ENCODE results near the gene ERH. TPM values are rescaled to one million over a fixed set of nuclear protein-coding genes. Genes with fewer than 3 reads are reported as not detected.

Gene ERH
- total RNA-seq (2022) (245 and 279 TPM in 2 replicates), Bru-seq, nascent RNA (percentile 96 among the genes with signal in this experiment), BruChase-seq, experiment 1, labeled RNA remaining after a 6-hour chase (percentile 92 among the genes with signal in this experiment), BruChase-seq, experiment 2, labeled RNA remaining after a 2-hour chase (percentile 90 among the genes with signal in this experiment)
- long read RNA-seq, transcript ERH-203 (4 exons, 1,124 nt) = major isoform, 49 of 68 reads
- long read RNA-seq, partial matches to known transcripts = 1 of 68 reads
- long read RNA-seq, other reads (novel, unspliced or antisense) = 17 of 68 reads

DNA sequence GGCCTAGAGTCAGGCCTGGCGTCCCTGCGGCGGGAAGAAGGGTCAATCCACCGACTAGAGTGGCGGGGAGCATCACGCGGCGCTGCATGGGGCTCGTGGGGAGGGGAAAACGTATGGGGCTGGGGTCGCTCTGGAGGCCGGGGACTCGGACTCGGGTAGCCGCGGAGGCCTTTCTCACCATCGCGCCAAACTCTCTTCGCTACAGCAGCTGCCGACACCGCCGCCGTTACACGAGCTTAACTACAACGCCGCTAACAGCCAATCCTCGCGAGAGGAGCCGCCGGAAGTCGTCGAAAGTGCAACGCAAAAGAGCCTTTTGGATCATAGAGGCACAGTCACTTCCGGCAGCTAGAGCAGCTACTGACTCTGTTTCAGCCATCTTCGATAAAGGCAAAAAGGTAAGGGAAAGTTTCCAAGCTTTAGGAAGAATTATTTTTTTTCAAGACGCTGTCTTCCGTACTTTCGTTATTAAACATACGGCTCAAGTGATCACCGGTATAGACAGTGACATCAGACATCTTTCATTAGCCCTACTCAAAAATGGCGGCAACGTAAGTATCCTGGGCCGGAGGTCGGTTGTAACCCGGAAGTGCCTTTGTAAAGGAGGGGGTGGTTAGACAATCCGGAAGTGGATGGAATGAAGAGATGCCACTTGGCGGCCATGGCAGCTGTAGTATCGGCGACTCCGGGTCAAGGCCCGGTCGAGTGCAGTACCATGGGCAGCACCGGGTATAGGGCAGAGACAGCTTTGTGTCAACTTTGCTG is at the start of gene ERH, which contains the start of gene SLC39A9:
ERH (minus strand) TSS at position 247 of the 765 bp plus-strand sequence; CDS start at position 181, 66 bp downstream.
SLC39A9 (plus strand) TSS at position 640 of the 765 bp plus-strand sequence. CDS start 678 bp downstream, outside the sequence.
- peak within 1 kb of the TSS; percentile 89 for H3K4me3 Mint-ChIP-seq (ENCODE audit: unreplicated experiment)
- peaks cover 26% of the 10 kb centered on the region for H3K4me1 Mint-ChIP-seq (ENCODE audit: insufficient read depth, unreplicated experiment)
- TF ChIP-seq CTCF (IDR thresholded peaks at IDR 0.05; ENCODE audit: unreplicated experiment) = no peak
- no peaks in the 10 kb centered on the region for H3K27me3 Mint-ChIP-seq (ENCODE audit: insufficient read depth, unreplicated experiment)
- intact Hi-C loops (cut with micrococcal nuclease) = loop anchor here (1.0 kb wide), 1 partner anchor 62 kb away; no protein-coding TSS in a partner anchor
- BruUV-seq (replicated peaks) = no TSS peak
- peak within 1 kb of the TSS; percentile 99 for H3K27ac Mint-ChIP-seq (ENCODE audit: low read depth, unreplicated experiment)
- ChIA-PET POLR2A (interaction anchor here (0.6 to 3.6 kb wide), 23 partner anchors 10 to 1019 kb away, joined by 3 to 30 read pairs (median 4); partner anchors contain the start of genes DCAF5, EXD2, SRSF5 and SYNJ2BP), CTCF (interaction anchor here (0.6 kb wide), 1 partner anchor 28 kb away, joined by 3 read pairs; no protein-coding TSS in a partner anchor)
- DNase-seq (ENCODE audit: unreplicated experiment) = peak; percentile 97
- H3K9me3 Mint-ChIP-seq (ENCODE audit: unreplicated experiment) = no peaks in the 10 kb centered on the region
- H3K36me3 Mint-ChIP-seq (ENCODE audit: insufficient read depth, unreplicated experiment) = peaks cover 40% of the 10 kb centered on the region

DNA sequence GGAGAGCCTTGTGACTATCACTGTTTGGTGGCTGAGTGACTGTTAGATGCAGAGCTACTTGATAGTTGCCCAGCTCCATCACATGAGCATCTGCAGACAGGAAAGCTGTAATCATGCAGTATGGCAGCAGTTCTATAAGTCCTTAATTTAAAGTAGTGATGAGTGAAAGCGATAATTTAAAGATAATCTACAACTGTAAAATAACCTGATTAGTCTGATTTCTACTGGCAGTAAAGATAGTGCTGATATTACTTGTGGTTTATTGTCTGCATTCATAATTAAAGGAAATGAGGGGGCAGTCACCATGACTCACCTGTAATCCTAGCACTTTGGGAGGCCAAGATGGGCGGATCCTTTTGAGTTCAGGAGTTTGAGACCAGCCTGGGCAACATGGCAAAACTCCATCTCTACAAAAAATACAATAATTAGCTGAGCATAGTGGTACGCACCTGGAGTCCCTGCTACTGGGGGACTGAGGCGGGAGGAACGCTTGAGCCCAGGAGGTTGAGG is 45.3 kb upstream of the ERH start:
- TF ChIP-seq CTCF (IDR thresholded peaks at IDR 0.05; ENCODE audit: unreplicated experiment) = no peak
- peaks cover 39% of the 10 kb centered on the region for H3K36me3 Mint-ChIP-seq (ENCODE audit: insufficient read depth, unreplicated experiment)
- no peak overlapping the region for H3K4me3 Mint-ChIP-seq (ENCODE audit: unreplicated experiment)
- H3K9me3 Mint-ChIP-seq (ENCODE audit: unreplicated experiment) = no peaks in the 10 kb centered on the region
- CTCF ChIA-PET = no interaction called here
- H3K27ac Mint-ChIP-seq (ENCODE audit: low read depth, unreplicated experiment) = no peak overlapping the region
- POLR2A ChIA-PET = interaction anchor here (0.6 kb wide), 1 partner anchor 30 kb away, joined by 3 read pairs; no protein-coding TSS in a partner anchor
- no peaks in the 10 kb centered on the region for H3K27me3 Mint-ChIP-seq (ENCODE audit: insufficient read depth, unreplicated experiment)
- peak; percentile 25 for DNase-seq (ENCODE audit: unreplicated experiment)
- intact Hi-C loops (cut with micrococcal nuclease) = no loop called here
- BruUV-seq (replicated peaks) = no TSS peak
- peaks cover 5% of the 10 kb centered on the region for H3K4me1 Mint-ChIP-seq (ENCODE audit: insufficient read depth, unreplicated experiment)

GRCh38 chr14:69441948-69442347 is 43.8 kb upstream of the ERH start:
- H3K36me3 Mint-ChIP-seq (ENCODE audit: insufficient read depth, unreplicated experiment) = peaks cover 32% of the 10 kb centered on the region
- H3K27me3 Mint-ChIP-seq (ENCODE audit: insufficient read depth, unreplicated experiment) = no peaks in the 10 kb centered on the region
- intact Hi-C loops (cut with micrococcal nuclease) = no loop called here
- DNase-seq (ENCODE audit: unreplicated experiment) = no peak
- no peaks in the 10 kb centered on the region for H3K9me3 Mint-ChIP-seq (ENCODE audit: unreplicated experiment)
- ChIA-PET CTCF (no interaction called here), POLR2A (interaction anchor here (0.9 kb wide), 1 partner anchor 44 kb away, joined by 3 read pairs; the partner anchor contains the start of genes ERH and SLC39A9)
- H3K4me1 Mint-ChIP-seq (ENCODE audit: insufficient read depth, unreplicated experiment) = peaks cover 5% of the 10 kb centered on the region
- no TSS peak for BruUV-seq (replicated peaks)
- TF ChIP-seq CTCF (IDR thresholded peaks at IDR 0.05; ENCODE audit: unreplicated experiment) = no peak
- no peak overlapping the region for H3K4me3 Mint-ChIP-seq (ENCODE audit: unreplicated experiment)
- no peak overlapping the region for H3K27ac Mint-ChIP-seq (ENCODE audit: low read depth, unreplicated experiment)
